ENCODE measurements around the gene SSBP3. TPM values are rescaled to one million over a fixed set of nuclear protein-coding genes. Genes with fewer than 3 reads are reported as not detected.

SSBP3 gene
- polyA plus RNA-seq, 1 of the 3 experiments (the other 2 are of a cell fraction): 26.2 TPM

GRCh38 chr1:54404263-54404662, 1.9 kb downstream of the SSBP3 start:
- Histone ChIP-seq H3K4me1 (ENCODE audit: control insufficient read depth in 1 of 2, insufficient read depth in 2 of 2, low read depth in 1 of 2, low read length in 1 of 2) (peaks cover 20 to 41% of the 10 kb centered on the region in 2 experiments), H3K79me2 (ENCODE audit: insufficient read depth) (peaks cover 32% of the 10 kb centered on the region), H3K27me3 (ENCODE audit: insufficient read depth) (no peaks in the 10 kb centered on the region), H3F3A (replicated peaks; ENCODE audit: insufficient read depth) (peaks cover 22% of the 10 kb centered on the region), H3K4me2 (peak overlapping the region; percentile 98), H3K9me3 (no peaks in the 10 kb centered on the region), H3K36me3 (replicated peaks in 1 of 2; ENCODE audit: control insufficient read depth in 1 of 2, insufficient read depth in 2 of 2, low read length in 1 of 2) (peaks cover 24 to 36% of the 10 kb centered on the region in 2 experiments), H3K9me2 (no peaks in the 10 kb centered on the region), H3K9ac (peak overlapping the region; percentile 64; the same call in 1 of the 2 replicates), H2AFZ (ENCODE audit: low read depth) (peak overlapping the region; percentile 21; the same call in 1 of the 2 replicates), H3K27ac (ENCODE audit: low read depth in 2 of 2, low read length in 1 of 2) (peak overlapping the region; percentile 36 to 39; a peak in 3 of 4 replicates), H3K4me3 (ENCODE audit: low read depth in 2 of 2, low read length in 1 of 2) (peak overlapping the region; percentile 72 to 84; a peak in 3 of 4 replicates), H4K20me1 (ENCODE audit: insufficient read depth) (peaks cover 5% of the 10 kb centered on the region; the same call in 1 of the 2 replicates)
- WGBS (ENCODE audit: low lambda C conversion rate): 68% methylated on average over 11 of the region's 11 CpGs
- DNase-seq: no peak
- no peak for TF ChIP-seq IRF3 (IDR thresholded peaks at IDR 0.05; ENCODE audit: low read depth, low read length)
- TF ChIP-seq POLR2AphosphoS5 (IDR thresholded peaks at IDR 0.05; ENCODE audit: low read depth, low read length): no peak
- no peak for TF ChIP-seq RFX5 (IDR thresholded peaks at IDR 0.05; ENCODE audit: low read length)
- TF ChIP-seq FOXJ3 (CRISPR knock-in tag; IDR thresholded peaks at IDR 0.05): no peak
- no peak for TF ChIP-seq JUND (IDR thresholded peaks at IDR 0.05)
- TF ChIP-seq, protein P1, sequence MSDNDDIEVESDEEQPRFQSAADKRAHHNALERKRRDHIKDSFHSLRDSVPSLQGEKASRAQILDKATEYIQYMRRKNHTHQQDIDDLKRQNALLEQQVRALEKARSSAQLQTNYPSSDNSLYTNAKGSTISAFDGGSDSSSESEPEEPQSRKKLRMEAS (IDR thresholded peaks at IDR 0.05; ENCODE audit: low read depth): no peak
- no peak for TF ChIP-seq MXI1 (IDR thresholded peaks at IDR 0.05; ENCODE audit: low read depth, low read length)
- no peak for TF ChIP-seq SIN3A (IDR thresholded peaks at IDR 0.05; ENCODE audit: borderline replicate concordance, low read depth, low read length)
- TF ChIP-seq YY1 (IDR thresholded peaks at IDR 0.05; ENCODE audit: low read depth): no peak
- TF ChIP-seq CHD2 (IDR thresholded peaks at IDR 0.05; ENCODE audit: low read length, partially characterized antibody): no peak
- TF ChIP-seq ELF1 (IDR thresholded peaks at IDR 0.05): no peak
- no peak for TF ChIP-seq EZH2phosphoT487 (IDR thresholded peaks at IDR 0.05; ENCODE audit: borderline replicate concordance, low read depth)
- TF ChIP-seq GATA2 (CRISPR knock-in tag; IDR thresholded peaks at IDR 0.05): no peak
- no peak for TF ChIP-seq CTCF (IDR thresholded peaks at IDR 0.05)
- CTCF ChIA-PET: interaction anchor here (0.6 to 2.5 kb wide), 14 partner anchors 8 to 283 kb away, joined by 3 to 12 read pairs (median 4); partner anchors contain the start of genes CYB5RL and MRPL37
- POLR2A ChIA-PET: interaction anchor here (1.2 to 1.3 kb wide), 2 partner anchors 10 to 78 kb away, joined by 3 to 4 read pairs; no protein-coding TSS in a partner anchor
